Stimulated activated CD8-positive, alpha-beta memory T cell treated with anti-CD3 and anti-CD28 coated beads, Interleukin-4, amount 100 ng/mL, for 1 hour (primary cell): ENCODE measurements around the gene WDR5.

Experiments used
- DNase-seq, 2 donors: peaks; one replicate each; pipeline ENCODE4 v3.0.0-alpha.2; 2020; ENCODE audit warnings: low read depth in 2 of 2, low spot score in 1 of 2

The WDR5 gene

DNA sequence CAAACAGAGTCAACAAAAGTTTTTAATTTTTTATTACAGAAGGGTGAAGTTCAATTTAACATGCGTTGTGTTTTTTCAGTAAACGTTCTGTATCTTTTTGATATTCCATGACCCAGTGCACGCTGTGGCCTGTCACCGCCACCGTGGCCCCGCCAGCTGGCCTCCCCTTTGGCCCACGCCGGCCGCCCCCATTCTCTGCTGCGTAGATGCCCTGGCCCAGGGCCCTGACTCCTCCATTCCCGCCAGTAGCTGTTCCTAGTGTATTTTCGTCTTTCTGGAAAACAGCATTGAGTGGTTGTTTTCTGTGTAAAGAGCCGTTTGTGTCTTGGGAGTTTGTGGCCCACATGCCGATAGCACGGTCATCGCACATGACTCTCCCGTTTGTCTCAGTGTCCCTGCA, 22.4 kb downstream of the WDR5 start:
- no peak for DNase-seq

DNA sequence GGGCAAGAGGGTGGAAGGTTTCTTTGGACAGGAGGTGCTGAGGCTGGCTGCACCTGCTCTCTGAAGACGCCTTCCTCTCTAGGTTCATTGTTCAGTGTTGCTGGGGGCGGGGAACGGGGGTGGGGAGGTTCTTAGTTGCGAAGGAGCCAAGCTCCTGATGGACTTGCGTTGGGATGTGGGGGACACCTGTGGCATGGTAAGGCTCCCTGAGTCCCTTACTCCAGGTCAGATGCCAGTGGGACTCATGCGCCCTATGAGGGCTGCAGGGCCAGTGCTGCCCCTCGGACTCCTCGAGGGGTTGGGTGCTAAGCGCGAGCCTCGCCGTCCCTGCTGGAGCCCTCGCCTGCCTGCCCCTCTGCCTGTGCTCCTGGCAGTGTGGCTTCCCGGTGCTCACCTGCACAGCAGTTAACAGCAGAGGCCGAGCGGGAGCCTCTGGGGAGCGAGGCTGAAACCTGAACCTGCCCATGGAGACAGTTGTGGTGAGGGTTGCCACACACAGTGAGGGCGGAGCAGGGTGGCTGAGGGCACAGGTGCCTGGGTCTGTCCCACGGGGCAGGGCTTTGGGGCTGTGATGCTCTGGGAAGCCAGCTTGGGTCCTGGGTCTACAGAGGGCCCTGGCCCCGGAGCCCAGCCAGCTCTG, 23.0 kb downstream of the WDR5 start:
- no peak for DNase-seq

DNA sequence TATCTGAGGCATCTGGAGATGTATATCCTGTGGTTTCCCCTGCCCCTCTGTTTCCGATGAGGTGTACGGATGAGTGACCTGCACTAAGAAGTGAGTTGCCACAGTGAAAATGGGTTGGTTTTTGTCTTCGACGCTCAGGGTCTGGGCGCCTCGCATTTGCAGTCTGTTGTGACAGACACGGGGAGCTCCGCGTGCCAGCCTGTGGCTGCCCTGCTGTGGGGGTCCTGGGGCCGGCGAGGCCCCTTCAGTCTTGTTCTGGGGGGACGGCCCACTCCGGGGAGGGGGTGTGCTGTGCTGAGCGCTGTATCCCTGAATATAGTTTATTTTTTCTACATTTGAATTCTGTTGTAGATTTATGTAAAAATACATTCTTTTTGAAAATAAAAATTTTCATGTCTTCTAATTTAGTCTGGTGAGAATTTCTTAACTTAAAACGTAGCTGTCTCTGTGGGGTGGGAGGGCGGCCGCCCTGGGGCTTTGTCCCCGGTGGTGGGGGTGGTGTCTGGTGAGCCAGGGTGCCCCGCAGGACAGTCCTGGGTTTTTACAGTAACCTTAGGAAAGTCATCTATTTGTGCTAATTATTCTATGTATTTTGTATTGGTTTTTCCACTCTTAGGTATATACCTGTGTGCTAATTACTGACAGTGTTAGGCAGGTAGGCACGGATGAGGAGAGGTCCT, 23.8 kb downstream of the WDR5 start:
- no peak for DNase-seq

DNA sequence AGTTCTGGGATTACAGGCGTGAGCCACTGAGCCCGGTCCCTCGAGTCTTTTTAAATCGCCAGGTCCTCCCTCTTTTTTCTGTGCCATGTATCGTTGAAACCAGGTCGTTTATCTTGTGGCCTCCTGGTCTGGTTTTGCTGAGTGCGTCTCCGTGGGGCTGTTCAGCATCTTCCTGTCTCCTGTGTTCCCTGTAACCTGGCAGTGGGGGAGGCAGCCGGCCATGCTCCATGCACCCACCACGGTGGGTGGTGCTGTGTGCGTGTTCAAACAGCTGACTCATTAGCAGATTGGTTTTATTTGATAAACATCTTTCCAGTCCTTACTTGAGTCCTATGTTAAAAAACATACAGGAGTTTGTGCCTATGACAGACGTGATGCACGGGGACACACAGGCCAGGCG, 25.8 kb downstream of the WDR5 start:
- DNase-seq: no peak

DNA sequence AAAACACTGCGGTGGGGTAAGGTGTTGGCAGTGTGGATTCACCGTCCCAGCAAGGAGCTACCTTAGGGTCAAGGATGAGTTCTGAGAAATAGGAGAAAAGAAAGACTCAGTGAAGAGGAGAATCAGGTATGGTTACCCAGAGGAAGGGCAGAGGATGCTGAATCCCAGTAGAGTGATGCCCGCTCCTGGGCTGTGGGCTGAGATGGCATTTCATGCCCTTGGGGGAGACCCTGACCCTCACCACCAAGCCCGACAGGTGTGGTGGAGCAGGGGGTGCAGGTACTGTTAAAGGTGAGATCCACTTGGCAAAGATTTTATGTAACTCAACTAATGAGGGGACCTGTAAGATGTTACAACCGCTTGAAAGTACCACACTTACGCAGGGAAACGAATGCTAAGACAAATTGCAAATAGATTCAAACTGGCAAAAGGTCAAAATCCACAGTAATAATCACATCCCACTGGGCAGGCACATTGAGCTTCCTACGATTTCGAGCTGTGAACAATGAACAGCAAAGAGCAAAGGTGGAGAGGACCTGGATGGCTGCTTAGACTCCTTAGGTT, 26.4 kb downstream of the WDR5 start:
- no peak for DNase-seq

DNA sequence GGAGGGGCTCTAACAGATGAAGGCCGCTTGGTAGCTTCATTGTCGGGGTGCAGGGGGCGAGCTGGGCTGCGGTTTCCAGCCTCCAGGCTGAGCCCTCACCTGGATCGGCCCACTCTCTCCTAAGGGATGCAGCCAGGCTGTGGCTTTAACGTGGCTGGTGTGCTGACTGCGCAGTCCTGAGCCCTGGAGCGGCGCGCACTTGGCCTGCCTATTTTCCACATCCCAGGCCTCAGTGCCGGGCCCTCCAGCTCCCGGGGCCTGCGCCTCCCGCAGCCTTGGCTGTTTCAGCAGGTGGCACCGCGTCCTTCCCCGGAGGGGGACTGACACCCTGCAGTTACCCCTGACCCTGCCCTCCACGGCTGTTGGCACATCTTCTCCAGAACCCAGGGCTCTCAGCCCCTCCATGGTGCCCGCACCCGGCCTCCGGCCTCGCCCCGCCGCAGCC, 27.1 kb downstream of the WDR5 start:
- no peak for DNase-seq

DNA sequence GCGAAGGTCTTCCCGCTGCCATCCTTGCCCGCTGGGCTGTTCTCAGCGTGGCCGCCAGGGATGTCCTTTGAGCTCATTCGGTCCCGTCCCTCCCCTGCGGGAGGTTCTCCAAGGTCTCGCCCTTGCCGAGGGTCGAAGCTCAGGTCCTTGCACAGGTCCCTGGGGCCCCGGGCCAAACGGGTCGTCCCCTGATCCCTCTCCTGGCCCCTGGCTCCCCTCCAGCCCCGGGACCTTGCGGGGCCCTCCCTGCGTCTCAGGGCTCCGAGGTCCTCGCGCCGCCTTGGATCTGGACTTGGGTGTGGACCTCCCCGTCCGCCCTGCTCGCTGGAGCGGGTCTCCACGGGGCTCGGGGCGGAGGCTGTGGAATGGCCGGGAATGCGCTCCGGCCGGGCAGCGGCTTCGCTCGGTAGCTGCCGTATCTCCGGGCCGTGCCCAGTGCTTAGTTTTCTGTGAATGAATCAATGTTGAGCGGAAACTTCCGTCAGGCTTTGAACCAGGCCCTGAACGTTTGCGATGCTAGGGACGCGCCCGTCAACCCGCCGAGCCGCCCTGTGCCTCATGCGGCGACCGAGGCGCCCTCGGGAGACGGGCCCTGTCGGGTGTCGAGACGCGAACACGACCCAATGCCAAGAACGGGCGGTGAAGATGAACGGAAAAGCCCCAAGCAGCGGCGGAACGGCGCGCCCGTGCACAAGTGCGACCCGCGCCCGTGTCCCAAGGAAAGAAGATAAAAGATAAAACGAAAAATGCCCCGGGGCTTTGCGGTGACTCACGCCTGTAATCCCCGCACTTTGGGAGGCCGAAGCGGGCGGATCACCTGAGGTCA, 27.7 kb downstream of the WDR5 start:
- peak; percentile 16 to 43 for DNase-seq

DNA sequence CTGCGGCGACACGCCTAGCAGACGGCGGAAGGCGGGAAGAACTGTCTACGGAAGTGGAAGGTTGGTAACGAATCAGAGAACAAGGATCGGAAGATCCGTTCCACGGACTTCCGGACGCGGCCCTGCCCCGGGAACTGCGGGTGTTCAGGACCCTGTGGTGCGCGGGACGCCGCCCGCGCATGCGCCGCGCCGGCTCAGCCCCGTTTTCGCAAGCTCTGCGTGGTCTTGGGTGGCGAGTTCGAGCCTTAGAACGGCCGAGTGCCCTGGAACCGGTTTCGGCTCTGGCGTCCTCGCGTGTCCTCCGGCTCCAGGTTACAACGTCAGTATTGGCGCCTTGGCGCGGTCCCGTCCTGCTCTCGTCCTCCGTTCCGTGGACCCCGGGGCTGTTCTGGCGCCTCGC, 29.0 kb downstream of the WDR5 start:
- DNase-seq: no peak

DNA sequence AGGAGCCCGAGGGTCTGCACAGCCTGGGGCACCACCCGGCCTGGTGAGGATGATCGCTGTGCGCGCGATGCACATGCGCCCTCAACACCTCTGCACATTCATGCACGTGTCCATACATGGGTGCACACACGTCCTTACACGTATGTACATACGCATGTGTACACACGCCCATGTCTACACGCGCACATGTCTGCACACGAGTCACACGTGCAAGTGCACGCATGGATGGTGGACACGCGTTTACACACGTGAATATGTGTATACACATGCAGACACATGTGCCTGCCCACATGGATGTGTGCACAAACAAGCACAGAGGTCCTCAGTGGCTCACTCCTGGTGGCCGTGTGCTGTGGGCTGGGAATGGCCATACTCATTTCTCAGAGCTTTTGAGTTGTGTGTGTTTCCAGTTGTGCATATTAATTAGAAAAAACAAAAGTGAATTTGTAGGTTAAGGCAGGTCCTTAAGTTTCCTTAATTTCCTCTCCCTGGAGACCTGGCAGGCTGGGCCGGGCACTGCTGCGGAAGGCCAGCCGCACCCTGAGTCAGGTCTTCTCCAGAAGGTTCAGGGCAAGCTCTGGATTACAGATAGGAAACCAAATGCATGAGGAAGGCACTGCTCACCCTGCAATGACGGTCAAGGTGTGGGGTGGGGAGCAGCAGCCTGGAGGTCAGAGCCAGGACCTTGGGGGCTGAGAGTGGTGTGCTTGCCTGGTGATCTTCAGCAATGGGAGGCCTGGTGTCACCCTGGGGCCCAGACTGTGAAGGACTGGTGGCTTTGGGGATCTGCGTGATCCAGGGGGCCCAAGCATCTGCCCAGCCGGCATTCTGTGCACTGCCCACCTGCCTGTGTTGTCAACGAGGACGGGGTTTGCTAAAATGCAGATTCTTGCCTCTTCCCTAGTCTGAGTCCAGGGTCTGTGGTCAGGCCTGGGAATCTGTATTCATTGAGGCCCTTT, 29.8 kb downstream of the WDR5 start:
- DNase-seq: no peak

DNA sequence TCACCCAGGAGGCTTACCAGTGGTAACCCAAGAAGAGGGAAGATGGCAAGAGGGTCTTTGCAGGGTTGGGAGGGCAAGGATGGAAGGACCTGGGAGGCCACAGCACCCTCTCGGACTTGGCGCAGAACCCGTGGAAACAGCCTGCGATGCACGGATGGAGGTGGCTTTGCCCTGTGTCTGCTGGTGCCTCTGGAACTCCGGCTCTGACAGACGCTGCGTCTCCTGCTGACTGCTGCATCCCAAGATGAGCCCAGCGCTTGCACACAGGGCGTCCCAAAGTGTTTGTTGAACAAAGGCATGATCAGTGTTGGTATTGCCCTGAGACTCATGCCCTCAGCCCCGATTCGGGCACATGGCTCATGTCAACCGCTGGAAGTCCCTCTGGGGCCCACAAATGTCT, 30.5 kb downstream of the WDR5 start:
- DNase-seq: no peak

DNA sequence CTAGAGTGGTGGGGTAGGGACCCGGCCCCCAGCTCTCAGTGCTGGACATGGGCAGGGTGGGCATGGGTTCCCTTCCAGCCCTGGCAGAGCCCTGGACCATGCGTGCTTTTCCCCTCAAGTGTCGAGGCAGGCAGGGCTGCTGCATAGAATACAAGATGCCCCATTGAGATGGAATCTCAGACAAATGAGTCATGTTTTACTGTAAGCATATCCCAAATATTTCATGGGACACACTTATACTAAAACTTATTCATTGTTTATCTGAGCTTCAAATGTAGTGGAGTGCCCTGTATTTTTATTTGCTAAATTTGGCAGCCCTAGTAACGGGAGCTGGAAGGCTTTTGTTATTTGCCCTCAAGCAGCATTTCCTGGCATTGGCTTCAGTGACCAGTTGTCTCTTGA, 31.6 kb downstream of the WDR5 start:
- no peak for DNase-seq

DNA sequence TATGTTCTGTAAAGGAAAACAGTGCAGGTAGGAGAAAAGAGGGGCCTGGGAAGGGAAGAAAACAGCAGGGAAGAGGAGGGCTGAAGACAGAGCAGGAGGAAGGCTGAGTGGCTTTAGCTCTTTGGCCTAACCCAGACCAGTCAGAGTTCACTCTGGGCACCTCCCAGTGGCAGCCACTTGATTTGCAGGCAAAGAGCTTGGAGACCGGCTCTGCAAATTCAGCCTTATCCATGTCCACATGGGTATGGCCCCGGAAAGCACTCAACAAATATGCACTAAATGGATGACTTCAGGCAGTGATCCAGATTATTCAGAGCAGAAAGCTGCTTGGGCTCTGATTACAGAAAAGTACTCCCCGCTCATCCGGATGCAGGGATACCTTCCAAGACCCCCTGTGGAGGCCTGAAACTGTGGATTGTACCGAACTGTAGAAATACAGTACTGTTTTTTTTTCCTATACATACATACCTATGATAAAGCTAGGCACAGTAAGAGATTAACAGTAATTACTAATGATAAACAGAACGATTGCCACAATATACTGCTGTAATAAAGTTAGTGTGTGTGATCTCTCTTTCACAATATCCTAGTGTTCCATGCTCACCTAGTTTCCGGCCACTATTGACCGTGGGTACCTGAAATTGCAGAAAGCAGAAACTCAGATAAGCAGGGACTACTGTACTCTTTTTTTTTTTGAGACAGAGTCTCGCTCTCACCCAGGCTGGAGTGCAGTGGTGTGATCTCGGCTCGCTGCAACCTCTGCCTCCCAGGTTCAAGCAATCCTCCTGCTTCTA, 33.1 kb downstream of the WDR5 start:
- DNase-seq: no peak

DNA sequence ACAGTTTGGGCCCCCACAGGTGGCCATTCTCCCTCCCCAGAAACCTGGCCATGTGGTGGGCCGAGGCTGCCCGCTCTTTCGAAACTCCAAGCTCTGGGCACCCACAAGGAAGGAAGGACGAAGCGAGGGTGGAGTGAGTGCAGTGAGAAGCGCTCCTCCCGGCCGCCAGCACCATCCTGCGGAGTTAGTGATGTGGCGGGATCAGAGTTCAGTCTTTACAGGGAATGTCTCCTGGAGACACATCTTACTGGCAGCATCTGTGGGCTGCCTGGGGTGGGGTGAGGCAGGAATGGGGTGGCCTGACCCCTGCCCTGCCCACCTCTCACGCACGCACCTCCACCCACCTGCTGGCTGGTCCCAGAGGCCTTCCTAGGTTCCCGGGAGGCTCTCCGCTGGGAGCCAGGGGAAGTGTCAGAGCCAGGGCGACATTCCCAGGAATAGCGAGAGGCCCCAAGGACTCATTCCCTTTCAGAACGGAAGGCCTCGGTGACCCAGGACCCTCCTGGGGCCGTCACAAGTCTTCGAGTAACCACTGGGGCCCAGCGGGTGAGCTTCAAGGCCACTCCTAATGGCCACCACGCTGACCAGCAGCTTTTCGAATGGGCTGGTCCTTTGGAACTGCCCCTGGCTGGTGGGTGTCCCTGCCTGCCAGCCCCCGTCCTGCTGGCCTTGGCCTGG, 34.0 kb downstream of the WDR5 start:
- no peak for DNase-seq

DNA sequence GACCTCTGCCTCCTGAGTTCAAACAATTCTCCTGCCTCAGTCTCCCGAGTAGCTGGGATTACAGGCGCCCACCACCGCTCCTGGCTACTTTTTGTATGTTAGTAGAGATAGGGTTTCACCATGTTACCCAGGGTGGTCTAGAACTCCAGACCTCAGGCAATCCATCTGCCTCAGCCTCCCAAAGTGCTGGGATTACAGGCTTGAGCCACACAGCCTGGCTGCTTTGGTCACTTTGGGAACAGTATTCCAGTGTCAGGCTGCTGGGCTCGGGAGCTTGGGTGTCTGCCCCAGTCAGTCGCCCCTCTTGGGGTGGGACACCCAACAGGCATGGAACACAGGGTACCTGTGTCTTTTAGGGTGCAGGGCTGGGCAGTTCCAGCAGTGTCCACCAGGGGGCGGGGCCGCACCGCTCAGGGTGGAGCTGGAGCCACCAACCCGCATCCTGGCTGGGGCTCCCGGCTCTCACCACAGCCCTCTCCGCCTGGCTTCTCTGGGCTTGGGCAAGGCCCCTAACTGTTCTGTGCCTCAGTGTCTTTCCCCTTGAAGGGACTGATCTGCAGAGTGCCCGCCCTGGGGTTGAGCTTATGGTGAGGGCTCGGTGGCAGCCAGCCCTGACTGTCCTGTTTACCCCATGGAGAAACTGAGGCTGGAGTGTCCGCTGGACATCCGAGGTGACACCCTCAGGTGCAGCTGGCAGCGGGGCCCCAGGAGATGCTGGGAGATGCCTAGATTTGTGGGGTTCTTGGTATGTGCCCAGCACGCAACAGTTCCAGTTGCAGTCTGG, 34.8 kb downstream of the WDR5 start:
- no peak for DNase-seq

DNA sequence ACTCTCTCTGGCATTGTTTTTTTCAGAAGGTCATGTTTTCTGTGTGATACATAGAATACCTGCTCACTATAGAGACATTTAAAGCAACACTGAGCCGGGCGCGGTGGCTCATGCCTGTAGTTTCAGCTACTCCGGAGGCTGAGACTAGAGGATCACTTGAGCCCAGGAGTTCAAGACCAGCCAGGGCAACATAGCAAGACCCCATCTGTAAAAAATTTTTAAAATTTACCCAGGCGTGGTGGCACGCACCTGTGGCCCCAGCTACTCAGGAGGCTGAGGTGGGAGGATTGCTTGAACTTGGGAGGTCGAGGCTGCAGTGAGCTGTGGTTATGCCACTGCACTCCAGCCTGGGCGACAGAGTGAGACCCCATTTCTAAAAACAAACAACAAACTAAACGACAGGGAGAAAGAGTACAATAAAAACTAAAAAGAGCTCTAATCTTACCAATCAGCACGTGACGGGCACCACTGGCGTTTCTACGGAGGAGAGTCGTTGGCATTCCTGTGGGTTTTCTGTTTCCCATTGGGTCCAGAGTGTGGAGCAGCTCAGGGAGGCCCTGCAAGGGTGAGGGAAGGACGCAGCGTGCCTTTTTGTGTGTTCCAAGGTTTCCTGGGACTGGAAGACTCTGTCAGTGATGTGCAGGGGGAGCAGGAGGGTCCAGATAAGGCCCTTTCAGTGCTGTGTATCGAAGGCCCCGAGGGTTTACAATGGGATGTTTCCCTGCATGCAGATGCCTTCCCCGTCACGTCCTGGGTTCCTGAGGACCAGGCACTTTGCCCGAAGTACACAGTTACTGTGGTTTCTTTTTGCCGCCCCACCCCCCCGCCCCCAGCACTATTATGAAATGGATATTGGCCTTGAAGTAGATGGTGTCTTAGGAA, 35.7 kb downstream of the WDR5 start:
- DNase-seq: no peak

DNA sequence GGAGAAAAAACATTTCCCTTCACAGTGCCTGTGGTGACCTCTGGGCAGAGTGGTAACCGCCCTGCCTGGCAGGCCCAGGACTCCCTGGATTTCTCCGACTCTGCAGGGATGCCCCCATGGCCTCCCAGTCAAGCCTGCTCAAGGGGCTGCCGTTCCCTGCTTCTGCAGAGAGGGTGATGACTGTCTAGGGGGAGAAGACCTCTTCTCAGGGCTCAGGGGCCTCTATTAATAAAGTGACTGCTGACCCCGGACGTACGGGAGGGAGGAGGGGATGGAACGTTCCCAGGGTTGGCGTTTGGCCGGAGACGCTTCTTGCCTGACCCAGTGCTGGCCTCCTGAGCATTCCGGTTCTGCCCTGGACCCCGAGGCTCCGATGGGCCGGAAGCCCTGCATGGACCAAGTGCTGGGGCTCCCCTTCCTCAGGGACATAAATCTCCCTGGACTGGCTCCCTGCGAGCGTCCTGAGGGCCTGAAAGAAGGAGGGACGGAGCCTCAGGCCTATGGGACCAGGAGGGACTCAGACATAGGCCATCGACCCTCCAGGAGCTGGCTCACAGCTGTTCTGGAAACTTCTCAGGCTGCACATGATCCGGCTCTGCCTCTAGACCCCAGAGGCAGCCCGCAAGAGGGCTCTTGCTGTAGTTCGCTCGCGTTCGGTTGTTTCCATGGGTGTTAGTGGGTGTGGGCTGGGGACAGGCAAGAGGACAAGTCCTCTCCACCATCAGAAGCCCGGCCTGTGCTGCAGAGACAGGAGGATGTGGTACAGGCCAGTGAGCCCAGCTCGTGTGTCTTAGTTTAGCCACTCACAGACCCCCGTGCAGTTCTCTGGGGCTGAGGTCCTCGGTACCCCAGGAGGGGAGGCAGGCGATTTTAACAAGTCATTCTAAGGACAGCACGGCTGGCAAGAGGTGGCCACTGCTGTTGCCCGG, 36.6 kb downstream of the WDR5 start:
- no peak for DNase-seq
